ENCODE results near the gene LY6G6F. TPM values are rescaled to one million over a fixed set of nuclear protein-coding genes. Genes with fewer than 3 reads are reported as not detected.

LY6G6F gene
- total and polyA plus RNA-seq, 2 of the 13 experiments (the other 11 are each of a cell fraction or from before 2014, with no cell fraction given), result not detected

DNA sequence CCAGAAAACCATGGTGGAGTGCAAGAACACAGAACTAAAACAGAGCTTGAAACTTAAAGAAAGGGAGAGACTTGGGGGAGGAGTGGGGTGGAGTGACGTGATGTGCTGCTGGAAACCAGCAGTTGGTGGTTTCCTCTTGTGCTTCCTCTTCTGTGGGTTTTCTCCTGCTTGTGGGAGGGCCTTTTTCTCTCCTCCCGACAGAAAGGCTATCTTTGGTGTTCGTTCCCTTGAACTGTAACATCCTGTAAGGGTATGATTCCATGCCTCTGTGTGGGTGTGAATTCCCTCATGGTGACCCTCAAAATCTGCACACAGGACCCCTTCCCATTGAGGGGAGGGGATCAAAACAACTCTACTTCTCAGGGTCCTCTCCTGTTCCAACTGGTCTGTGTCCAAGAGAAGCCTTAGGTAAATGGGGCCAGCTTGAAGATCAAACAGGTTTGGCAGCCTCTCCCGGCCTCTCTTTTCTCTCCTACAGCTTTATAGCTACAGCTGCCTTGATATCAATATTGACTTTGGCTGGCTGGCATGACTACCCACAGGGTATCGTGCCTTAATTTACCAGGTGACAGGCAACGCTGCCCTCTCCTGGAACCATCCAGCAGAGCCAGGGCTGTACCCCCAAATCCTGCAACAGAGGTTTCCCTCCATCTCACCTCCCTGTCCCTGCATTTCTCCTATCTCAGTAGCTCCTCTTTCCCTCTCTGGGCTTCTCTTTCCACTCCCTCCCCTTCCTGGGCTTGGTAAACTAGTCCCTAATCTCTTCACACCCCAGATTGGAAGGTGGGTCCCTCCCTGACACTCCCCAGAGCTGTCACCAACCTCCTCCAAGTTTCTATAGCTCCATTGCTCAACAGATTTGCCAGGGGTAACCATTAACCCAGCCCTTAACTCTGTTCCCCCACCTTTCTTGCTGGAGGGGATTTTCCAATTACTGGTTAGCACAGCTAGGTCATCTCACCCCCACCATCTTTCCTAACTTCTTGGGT, 31.6 kb downstream of the LY6G6F start (continued):
- no peak for TF ChIP-seq HES4 (CRISPR knock-in tag; IDR thresholded peaks at IDR 0.05; ENCODE audit: borderline replicate concordance)
- TF ChIP-seq, protein P1, sequence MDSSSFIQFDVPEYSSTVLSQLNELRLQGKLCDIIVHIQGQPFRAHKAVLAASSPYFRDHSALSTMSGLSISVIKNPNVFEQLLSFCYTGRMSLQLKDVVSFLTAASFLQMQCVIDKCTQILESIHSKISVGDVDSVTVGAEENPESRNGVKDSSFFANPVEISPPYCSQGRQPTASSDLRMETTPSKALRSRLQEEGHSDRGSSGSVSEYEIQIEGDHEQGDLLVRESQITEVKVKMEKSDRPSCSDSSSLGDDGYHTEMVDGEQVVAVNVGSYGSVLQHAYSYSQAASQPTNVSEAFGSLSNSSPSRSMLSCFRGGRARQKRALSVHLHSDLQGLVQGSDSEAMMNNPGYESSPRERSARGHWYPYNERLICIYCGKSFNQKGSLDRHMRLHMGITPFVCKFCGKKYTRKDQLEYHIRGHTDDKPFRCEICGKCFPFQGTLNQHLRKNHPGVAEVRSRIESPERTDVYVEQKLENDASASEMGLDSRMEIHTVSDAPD (CRISPR knock-in tag; IDR thresholded peaks at IDR 0.05), result peak; percentile 78; the same call in 1 of the 2 replicates
- TF ChIP-seq, protein P2, sequence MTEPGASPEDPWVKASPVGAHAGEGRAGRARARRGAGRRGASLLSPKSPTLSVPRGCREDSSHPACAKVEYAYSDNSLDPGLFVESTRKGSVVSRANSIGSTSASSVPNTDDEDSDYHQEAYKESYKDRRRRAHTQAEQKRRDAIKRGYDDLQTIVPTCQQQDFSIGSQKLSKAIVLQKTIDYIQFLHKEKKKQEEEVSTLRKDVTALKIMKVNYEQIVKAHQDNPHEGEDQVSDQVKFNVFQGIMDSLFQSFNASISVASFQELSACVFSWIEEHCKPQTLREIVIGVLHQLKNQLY (CRISPR knock-in tag; IDR thresholded peaks at IDR 0.05), result peak; percentile 80
- TF ChIP-seq ZNF260 (CRISPR knock-in tag; IDR thresholded peaks at IDR 0.05; ENCODE audit: borderline replicate concordance, low read depth), result no peak
- TF ChIP-seq CCAR2 (optimal IDR thresholded peaks at IDR 0.05; ENCODE audit: low read depth, low read length), result no peak
- TF ChIP-seq SP2 (CRISPR knock-in tag; IDR thresholded peaks at IDR 0.05), result no peak
- TF ChIP-seq ZNF275 (CRISPR knock-in tag; IDR thresholded peaks at IDR 0.05; ENCODE audit: borderline replicate concordance), result peak; percentile 74; the same call in 1 of the 2 replicates
- no peak for TF ChIP-seq FUBP1 (CRISPR knock-in tag; IDR thresholded peaks at IDR 0.05; ENCODE audit: borderline replicate concordance)
- TF ChIP-seq ASH2L (IDR thresholded peaks at IDR 0.05; ENCODE audit: insufficient read length, low read depth, low read length), result no peak
- TF ChIP-seq ATRX (CRISPR knock-in tag; IDR thresholded peaks at IDR 0.05; ENCODE audit: borderline replicate concordance), result no peak
- peak; percentile 52; the same call in 1 of the 2 replicates for TF ChIP-seq FOXK2 (IDR thresholded peaks at IDR 0.05)
- TF ChIP-seq ZNF761 (CRISPR knock-in tag; conservative IDR thresholded peaks at IDR 0.05), result peak; percentile 34; the same call in 1 of the 2 replicates
- peak; percentile 84 for TF ChIP-seq RXRB (CRISPR knock-in tag; IDR thresholded peaks at IDR 0.05; ENCODE audit: borderline replicate concordance)
- TF ChIP-seq MIER2 (CRISPR knock-in tag; IDR thresholded peaks at IDR 0.05), result peak; percentile 49
- no peak for TF ChIP-seq ZBTB21 (CRISPR knock-in tag; IDR thresholded peaks at IDR 0.05)
- peak; percentile 11; the same call in 1 of the 2 replicates for TF ChIP-seq ZHX2 (IDR thresholded peaks at IDR 0.05; ENCODE audit: low read depth)
- no peak for TF ChIP-seq ZHX2 (CRISPR knock-in tag; IDR thresholded peaks at IDR 0.05; ENCODE audit: borderline replicate concordance)
